GM12878 (cell line): Measurements from ENCODE around the gene MYO10. TPM values are rescaled to one million over a fixed set of nuclear protein-coding genes. Genes with fewer than 3 reads are reported as not detected.

Source experiments
- ATAC-seq: fragments of 200-7000 bp; cut with Tn5 transposase; 3 replicates; pipeline ENCODE4 v1.9.1; 2020; ENCODE audit warnings: mild to moderate bottlenecking, moderate library complexity
- BruUV-seq: library from RNA; stranded (reverse); fragments of 400-500 nt; replicated peaks from 2 replicates; lab custom pipeline; 2021; lab: Mats Ljungman, UMichigan
- CTCF ChIA-PET: fragments of 300-600 bp; sonication (Branson Sonifier 250); formaldehyde crosslinking; extraction: SDS; loops from one replicate; lab custom pipeline; 2021; ENCODE audit warnings: inconsistent platforms; lab: Yijun Ruan, JAX
- POLR2A ChIA-PET: fragments of 350-600 bp; formaldehyde crosslinking; extraction: SDS; loops from one replicate; lab custom pipeline; 2021; ENCODE audit warnings: inconsistent platforms; lab: Charles Lee
- RAD21 ChIA-PET: fragments of 300-600 bp; sonication (Branson Sonifier 250); formaldehyde crosslinking; loops from one replicate; lab custom pipeline; 2023; ENCODE audit warnings: antibody characterized with exemption; ENCODE audit not compliant: unreplicated experiment; lab: Charles Lee
- SMC1A ChIA-PET: fragments of 300-600 bp; sonication (Branson Sonifier 250); formaldehyde crosslinking; loops from one replicate; lab custom pipeline; 2023; ENCODE audit not compliant: unreplicated experiment, uncharacterized antibody; lab: Charles Lee
- DNase-seq: peaks from one replicate; pipeline ENCODE4 v3.0.0-alpha.2; 2011; ENCODE audit warnings: low read depth, low spot score
- FAIRE-seq: peaks from 3 replicates; lab custom pipeline; 2011; peaks lifted over from hg19 to GRCh38; lab: Jason Lieb, UNC
- H2AFZ ChIP-seq: 2 replicates; pipeline ENCODE4 v1.6.0; 2011; ENCODE audit warnings: low read depth, low read length, control low read depth; ENCODE audit not compliant: control insufficient read depth
- H3K27ac ChIP-seq: 2 replicates; pipeline ENCODE4 v1.5.1; 2011; ENCODE audit warnings: control low read depth; ENCODE audit not compliant: control insufficient read depth, insufficient read depth
- H3K27me3 ChIP-seq, 2 experiments: replicated peaks in 1 of 2; 2 replicates each; pipeline versions ENCODE4 v1.6.0 to v1.6.1; 2011; ENCODE audit warnings: low read length in 1 of 2; ENCODE audit not compliant: control insufficient read depth in 2 of 2, insufficient read depth in 2 of 2
- H3K36me3 ChIP-seq, 2 experiments: 2 replicates each; pipeline ENCODE4 v1.5.1; 2011; ENCODE audit warnings: low read length in 1 of 2; ENCODE audit not compliant: control insufficient read depth in 2 of 2, insufficient read depth in 2 of 2
- H3K4me1 ChIP-seq: 2 replicates; pipeline ENCODE4 v1.6.1; 2011; ENCODE audit warnings: mild to moderate bottlenecking, low read length, moderate library complexity, mixed read lengths; ENCODE audit not compliant: control insufficient read depth, insufficient read depth
- H3K4me2 ChIP-seq: 2 replicates; pipeline ENCODE4 v1.6.0; 2011; ENCODE audit warnings: control low read depth; ENCODE audit not compliant: control insufficient read depth, insufficient read depth
- H3K4me3 ChIP-seq: fragments of 200-600 bp; sonication (generic); 2 replicates; pipeline ENCODE4 v1.5.1; 2016
- H3K79me2 ChIP-seq: 2 replicates; pipeline ENCODE4 v1.6.0; 2011; ENCODE audit warnings: low read length; ENCODE audit not compliant: control insufficient read depth, insufficient read depth
- H3K9ac ChIP-seq: 2 replicates; pipeline ENCODE4 v1.8.0; 2011; ENCODE audit warnings: low read length, control low read depth, mixed read lengths; ENCODE audit not compliant: control insufficient read depth, insufficient read depth
- H3K9me3 ChIP-seq: replicated peaks from 3 replicates; pipeline ENCODE4 v1.5.1; 2011; ENCODE audit warnings: mild to moderate bottlenecking, low read length; ENCODE audit not compliant: control insufficient read depth, insufficient read depth
- H4K20me1 ChIP-seq: 2 replicates; pipeline ENCODE4 v1.6.0; 2011; ENCODE audit not compliant: control insufficient read depth, insufficient read depth
- CHD4 ChIP-seq: fragments of 200-600 bp; sonication (generic); IDR thresholded peaks from 2 replicates; pipeline ENCODE4 v1.6.1; 2016; ENCODE audit warnings: mild to moderate bottlenecking
- EGR1 ChIP-seq, 2 experiments: IDR thresholded peaks; 1 replicate in 1 of 2; 2 replicates in 1 of 2; pipeline ENCODE4 v1.6.1; 2011 to 2012; ENCODE audit warnings: low read depth in 2 of 2, low read length in 2 of 2, borderline replicate concordance in 1 of 2, mild to moderate bottlenecking in 1 of 2, moderate library complexity in 1 of 2
- EZH2 ChIP-seq: IDR thresholded peaks from 2 replicates; pipeline ENCODE4 v1.6.1; 2012; ENCODE audit warnings: low read depth, mild to moderate bottlenecking, control low read depth, inconsistent platforms, low read length, borderline replicate concordance; ENCODE audit not compliant: control insufficient read depth
- JUND ChIP-seq: IDR thresholded peaks from 2 replicates; pipeline ENCODE4 v1.6.1; 2012; ENCODE audit warnings: low read depth, mild to moderate bottlenecking, low read length, improper control_type of control experiment, moderate library complexity
- KAT2A ChIP-seq: conservative IDR thresholded peaks from 2 replicates; pipeline ENCODE4 v1.6.1; 2011; ENCODE audit warnings: low read depth, low read length; ENCODE audit not compliant: control insufficient read depth
- PML ChIP-seq: IDR thresholded peaks from 2 replicates; pipeline ENCODE4 v1.6.1; 2012; ENCODE audit warnings: low read length, inconsistent platforms
- RELA ChIP-seq: fragments of 450-650 bp; IDR thresholded peaks from 2 replicates; pipeline ENCODE4 v1.8.0; 2014; ENCODE audit warnings: borderline replicate concordance; ENCODE audit not compliant: partially characterized antibody
- SMAD1 ChIP-seq: fragments of 450-650 bp; IDR thresholded peaks from 2 replicates; pipeline ENCODE4 v1.6.1; 2018; ENCODE audit warnings: mild to moderate bottlenecking, low read depth; ENCODE audit not compliant: partially characterized antibody
- SP1 ChIP-seq: IDR thresholded peaks from one replicate; pipeline ENCODE4 v1.6.1; 2011; ENCODE audit warnings: low read depth, low read length
- TCF7 ChIP-seq: IDR thresholded peaks from 2 replicates; pipeline ENCODE4 v1.6.1; 2014; ENCODE audit warnings: antibody characterized with exemption, borderline replicate concordance
- USF2 ChIP-seq: IDR thresholded peaks from 2 replicates; pipeline ENCODE4 v1.6.1; 2011; ENCODE audit warnings: low read depth, low read length, improper control_type of control experiment, borderline replicate concordance
- ZZZ3 ChIP-seq: IDR thresholded peaks from 2 replicates; pipeline ENCODE4 v1.6.1; 2011; ENCODE audit warnings: low read depth; ENCODE audit not compliant: control insufficient read depth, insufficient read length
- WGBS: methylation state at CpG from one replicate; pipeline ENCODE4 v1.1.6; 2016; ENCODE audit warnings: low lambda C conversion rate; ENCODE audit not compliant: insufficient replicate concordance, insufficient coverage; ENCODE audit errors: missing lambda C conversion rate; 5-methylcytosine and 5-hydroxymethylcytosine counted together
- in situ Hi-C: fragments of 300-500 bp; cut with MboI; formaldehyde crosslinking; loops from 9 replicates; pipeline ENCODE4 v1.14.3; 2018; ENCODE audit warnings: mixed read lengths
- intact Hi-C: fragments of 100-400 bp; cut with micrococcal nuclease; formaldehyde crosslinking; loops from one replicate; pipeline ENCODE4 v1.14.2; 2022; ENCODE audit not compliant: unreplicated experiment
- polyA plus RNA-seq, 11 experiments: library from polyadenylated mRNA; depleted of rRNA in 4 of 11; unstranded in 6 of 11; stranded (reverse) in 5 of 11; fragments of >200 nt; fragmentation: Nextera tagmentation in 4 of 11; fragmentation: Illumina TruSeq in 1 of 11; extraction: Ambion mirVana in 4 of 11; extraction: Trizol in 1 of 11; gene quantifications; 1 replicate in 1 of 11; 2 replicates in 10 of 11; pipeline versions ENCODE4 v1.2.1 to v1.2.3, GENCODE V29; 2011 to 2016; ENCODE audit warnings: inconsistent platforms in 2 of 11, missing spikeins in 2 of 11, low read depth in 1 of 11
- total RNA-seq, 4 experiments: library from RNA; depleted of rRNA in 3 of 4; stranded (reverse); fragments of >200 nt in 3 of 4; fragmentation: Illumina TruSeq in 1 of 4; extraction: Trizol in 1 of 4; gene quantifications; 2 replicates each; pipeline versions ENCODE4 v1.2.1 to v1.2.3, GENCODE V29; 2013 to 2021
- TF ChIP-seq, protein P1 (sequence below): fragments of 450-650 bp; IDR thresholded peaks from 2 replicates; pipeline ENCODE4 v1.6.1; 2016; ENCODE audit warnings: mild to moderate bottlenecking
- TF ChIP-seq, protein P2 (sequence below): fragments of 450-650 bp; IDR thresholded peaks from 2 replicates; pipeline ENCODE4 v1.6.1; 2017; ENCODE audit warnings: mild to moderate bottlenecking, low read depth, inconsistent platforms; ENCODE audit not compliant: poor library complexity, severe bottlenecking
- TF ChIP-seq, protein P3 (sequence below): fragments of 450-650 bp; IDR thresholded peaks from 2 replicates; pipeline ENCODE4 v1.6.1; 2017; ENCODE audit warnings: antibody characterized with exemption, mild to moderate bottlenecking, moderate library complexity

MYO10 gene
- total and polyA plus RNA-seq, 10 of the 15 experiments (the other 5 are each of a cell fraction or from before 2014, with no cell fraction given): 0.02 to 0.77 (median 0.17) TPM

GRCh38 chr5:16866795-16867576 is 69.1 kb downstream of the MYO10 start (continued):
- TF ChIP-seq EGR1 (IDR thresholded peaks at IDR 0.05; ENCODE audit: borderline replicate concordance in 1 of 2, low read depth in 2 of 2, low read length in 2 of 2): no peak
- TF ChIP-seq CHD4: no peak
- TF ChIP-seq, protein P1, sequence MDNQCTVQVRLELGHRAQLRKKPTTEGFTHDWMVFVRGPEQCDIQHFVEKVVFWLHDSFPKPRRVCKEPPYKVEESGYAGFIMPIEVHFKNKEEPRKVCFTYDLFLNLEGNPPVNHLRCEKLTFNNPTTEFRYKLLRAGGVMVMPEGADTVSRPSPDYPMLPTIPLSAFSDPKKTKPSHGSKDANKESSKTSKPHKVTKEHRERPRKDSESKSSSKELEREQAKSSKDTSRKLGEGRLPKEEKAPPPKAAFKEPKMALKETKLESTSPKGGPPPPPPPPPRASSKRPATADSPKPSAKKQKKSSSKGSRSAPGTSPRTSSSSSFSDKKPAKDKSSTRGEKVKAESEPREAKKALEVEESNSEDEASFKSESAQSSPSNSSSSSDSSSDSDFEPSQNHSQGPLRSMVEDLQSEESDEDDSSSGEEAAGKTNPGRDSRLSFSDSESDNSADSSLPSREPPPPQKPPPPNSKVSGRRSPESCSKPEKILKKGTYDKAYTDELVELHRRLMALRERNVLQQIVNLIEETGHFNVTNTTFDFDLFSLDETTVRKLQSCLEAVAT: no peak
- TF ChIP-seq ZZZ3: no peak
- no peak for TF ChIP-seq SP1

DNA sequence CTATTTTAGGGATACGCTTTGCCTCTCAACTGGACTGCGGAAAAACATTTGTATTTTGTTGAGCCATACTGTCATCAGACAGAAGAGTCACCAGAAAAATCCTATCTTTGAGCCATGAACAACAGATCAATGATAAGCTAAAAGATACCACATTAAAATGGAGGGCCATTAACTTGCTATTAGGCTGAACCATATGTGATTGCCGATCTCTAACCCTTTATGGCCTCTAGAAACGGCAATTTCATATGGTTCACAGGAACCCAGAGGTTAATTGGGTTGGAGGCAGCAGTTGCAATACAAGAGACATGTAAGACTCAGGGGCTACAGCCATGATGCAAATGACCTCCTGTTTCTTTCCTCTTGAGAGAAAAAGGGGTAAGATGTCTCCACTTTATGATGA is 69.8 kb downstream of the MYO10 start:
- ChIA-PET POLR2A (no interaction called here), SMC1A (no interaction called here), RAD21 (no interaction called here), CTCF (no interaction called here)
- no TSS peak for BruUV-seq
- no peak overlapping the region for H2AFZ ChIP-seq
- H3K27me3 ChIP-seq: no peaks in the 10 kb centered on the region
- no peak for DNase-seq
- no peaks in the 10 kb centered on the region; the same call in 2 of the 3 replicates for H3K9me3 ChIP-seq
- H4K20me1 ChIP-seq: no peaks in the 10 kb centered on the region
- ATAC-seq: no peak
- no peaks in the 10 kb centered on the region for H3K4me1 ChIP-seq
- H3K4me3 ChIP-seq: no peak overlapping the region
- no peak for FAIRE-seq
- intact Hi-C loops (no loop called here), in situ Hi-C loops (no loop called here)
- no peak overlapping the region for H3K4me2 ChIP-seq
- H3K36me3 ChIP-seq: no peaks in the 10 kb centered on the region
- WGBS: 59% methylated on average over 4 of the region's 4 CpGs
- H3K79me2 ChIP-seq: no peaks in the 10 kb centered on the region
- H3K9ac ChIP-seq: no peak overlapping the region
- H3K27ac ChIP-seq: no peak overlapping the region
- TF ChIP-seq, protein P2, sequence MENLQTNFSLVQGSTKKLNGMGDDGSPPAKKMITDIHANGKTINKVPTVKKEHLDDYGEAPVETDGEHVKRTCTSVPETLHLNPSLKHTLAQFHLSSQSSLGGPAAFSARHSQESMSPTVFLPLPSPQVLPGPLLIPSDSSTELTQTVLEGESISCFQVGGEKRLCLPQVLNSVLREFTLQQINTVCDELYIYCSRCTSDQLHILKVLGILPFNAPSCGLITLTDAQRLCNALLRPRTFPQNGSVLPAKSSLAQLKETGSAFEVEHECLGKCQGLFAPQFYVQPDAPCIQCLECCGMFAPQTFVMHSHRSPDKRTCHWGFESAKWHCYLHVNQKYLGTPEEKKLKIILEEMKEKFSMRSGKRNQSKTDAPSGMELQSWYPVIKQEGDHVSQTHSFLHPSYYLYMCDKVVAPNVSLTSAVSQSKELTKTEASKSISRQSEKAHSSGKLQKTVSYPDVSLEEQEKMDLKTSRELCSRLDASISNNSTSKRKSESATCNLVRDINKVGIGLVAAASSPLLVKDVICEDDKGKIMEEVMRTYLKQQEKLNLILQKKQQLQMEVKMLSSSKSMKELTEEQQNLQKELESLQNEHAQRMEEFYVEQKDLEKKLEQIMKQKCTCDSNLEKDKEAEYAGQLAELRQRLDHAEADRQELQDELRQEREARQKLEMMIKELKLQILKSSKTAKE: no peak
- TF ChIP-seq, protein P3, sequence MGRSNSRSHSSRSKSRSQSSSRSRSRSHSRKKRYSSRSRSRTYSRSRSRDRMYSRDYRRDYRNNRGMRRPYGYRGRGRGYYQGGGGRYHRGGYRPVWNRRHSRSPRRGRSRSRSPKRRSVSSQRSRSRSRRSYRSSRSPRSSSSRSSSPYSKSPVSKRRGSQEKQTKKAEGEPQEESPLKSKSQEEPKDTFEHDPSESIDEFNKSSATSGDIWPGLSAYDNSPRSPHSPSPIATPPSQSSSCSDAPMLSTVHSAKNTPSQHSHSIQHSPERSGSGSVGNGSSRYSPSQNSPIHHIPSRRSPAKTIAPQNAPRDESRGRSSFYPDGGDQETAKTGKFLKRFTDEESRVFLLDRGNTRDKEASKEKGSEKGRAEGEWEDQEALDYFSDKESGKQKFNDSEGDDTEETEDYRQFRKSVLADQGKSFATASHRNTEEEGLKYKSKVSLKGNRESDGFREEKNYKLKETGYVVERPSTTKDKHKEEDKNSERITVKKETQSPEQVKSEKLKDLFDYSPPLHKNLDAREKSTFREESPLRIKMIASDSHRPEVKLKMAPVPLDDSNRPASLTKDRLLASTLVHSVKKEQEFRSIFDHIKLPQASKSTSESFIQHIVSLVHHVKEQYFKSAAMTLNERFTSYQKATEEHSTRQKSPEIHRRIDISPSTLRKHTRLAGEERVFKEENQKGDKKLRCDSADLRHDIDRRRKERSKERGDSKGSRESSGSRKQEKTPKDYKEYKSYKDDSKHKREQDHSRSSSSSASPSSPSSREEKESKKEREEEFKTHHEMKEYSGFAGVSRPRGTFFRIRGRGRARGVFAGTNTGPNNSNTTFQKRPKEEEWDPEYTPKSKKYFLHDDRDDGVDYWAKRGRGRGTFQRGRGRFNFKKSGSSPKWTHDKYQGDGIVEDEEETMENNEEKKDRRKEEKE: no peak
- no peak for TF ChIP-seq EZH2
- TF ChIP-seq RELA: no peak
- no peak for TF ChIP-seq SMAD1
- TF ChIP-seq PML: no peak
- TF ChIP-seq TCF7: no peak
- TF ChIP-seq USF2: no peak
- TF ChIP-seq KAT2A: no peak
- no peak for TF ChIP-seq JUND
